GM23248 (cell line): ENCODE results near the gene HOXB6. TPM values are rescaled to one million over a fixed set of nuclear protein-coding genes. Genes with fewer than 3 reads are reported as not detected.

ENCODE experiments used
- DNase-seq: peaks from one replicate; pipeline ENCODE4 v3.0.0-alpha.2; 2015
- H2AFZ ChIP-seq: fragments of 200-600 bp; sonication (generic); 2 replicates; pipeline ENCODE4 v1.6.1; 2016; ENCODE audit warnings: antibody characterized with exemption
- H3F3A ChIP-seq: fragments of 200-600 bp; sonication (generic); 2 replicates; pipeline ENCODE4 v1.6.1; 2016; ENCODE audit warnings: mild to moderate bottlenecking, antibody characterized with exemption, mixed run types; ENCODE audit not compliant: insufficient read depth
- H3K27ac ChIP-seq: fragments of 200-600 bp; sonication (generic); 2 replicates; pipeline ENCODE4 v1.5.1; 2016; ENCODE audit warnings: mild to moderate bottlenecking
- H3K27me3 ChIP-seq: fragments of 200-600 bp; sonication (generic); replicated peaks from 2 replicates; pipeline ENCODE4 v1.6.1; 2016; ENCODE audit warnings: mild to moderate bottlenecking; ENCODE audit not compliant: insufficient read depth
- H3K36me3 ChIP-seq: fragments of 200-600 bp; sonication (generic); 2 replicates; pipeline ENCODE4 v1.6.1; 2016; ENCODE audit warnings: low read depth, mild to moderate bottlenecking
- H3K4me1 ChIP-seq: fragments of 200-600 bp; sonication (generic); 2 replicates; pipeline ENCODE4 v1.6.1; 2016; ENCODE audit warnings: mild to moderate bottlenecking; ENCODE audit not compliant: insufficient read depth
- H3K4me2 ChIP-seq: fragments of 200-600 bp; sonication (generic); one replicate; pipeline ENCODE4 v1.6.1; 2016; ENCODE audit warnings: mild to moderate bottlenecking; ENCODE audit not compliant: unreplicated experiment
- H3K4me3 ChIP-seq: fragments of 200-600 bp; sonication (generic); 2 replicates; pipeline ENCODE4 v1.5.1; 2016; ENCODE audit warnings: mild to moderate bottlenecking
- H3K79me2 ChIP-seq: fragments of 200-600 bp; sonication (generic); 2 replicates; pipeline ENCODE4 v1.6.1; 2016; ENCODE audit warnings: mild to moderate bottlenecking; ENCODE audit not compliant: insufficient read depth
- H3K9ac ChIP-seq: fragments of 200-600 bp; sonication (generic); 2 replicates; pipeline ENCODE4 v1.6.1; 2016; ENCODE audit warnings: mild to moderate bottlenecking
- H3K9me2 ChIP-seq: fragments of 200-600 bp; sonication (generic); 2 replicates; pipeline ENCODE4 v1.6.1; 2016; ENCODE audit warnings: mixed run types, mild to moderate bottlenecking, moderate library complexity; ENCODE audit not compliant: insufficient read depth
- H3K9me3 ChIP-seq: fragments of 200-600 bp; sonication (generic); one replicate; pipeline ENCODE4 v1.6.1; 2017; ENCODE audit warnings: low read depth
- H4K20me1 ChIP-seq: fragments of 200-600 bp; sonication (generic); 2 replicates; pipeline ENCODE4 v1.6.0; 2016; ENCODE audit not compliant: insufficient read depth
- EZH2 ChIP-seq: fragments of 200-600 bp; sonication (generic); IDR thresholded peaks from 2 replicates; pipeline ENCODE4 v1.6.1; 2018; ENCODE audit warnings: antibody characterized with exemption, mild to moderate bottlenecking; ENCODE audit not compliant: insufficient read depth, poor library complexity, severe bottlenecking
- EZH2phosphoT487 ChIP-seq: fragments of 200-600 bp; sonication (generic); IDR thresholded peaks from 2 replicates; pipeline ENCODE4 v1.6.1; 2018; ENCODE audit warnings: antibody characterized with exemption, moderate library complexity, mild to moderate bottlenecking, low read depth; ENCODE audit not compliant: insufficient read depth
- WGBS, 2 experiments: methylation state at CpG; one replicate each; pipeline ENCODE4 v1.1.6; 2015 to 2017; ENCODE audit warnings: low lambda C conversion rate in 2 of 2, low coverage in 1 of 2; ENCODE audit errors: missing lambda C conversion rate in 2 of 2; 5-methylcytosine and 5-hydroxymethylcytosine counted together
- in situ Hi-C: fragments of 300-500 bp; cut with MboI; formaldehyde crosslinking; loops from 2 replicates; pipeline ENCODE4 v1.15.0; 2020
- polyA plus RNA-seq: library from polyadenylated mRNA; unstranded; fragments of >200 nt; fragmentation: Nextera tagmentation; extraction: Ambion mirVana; gene quantifications from 2 replicates; pipeline ENCODE4 v1.2.1, GENCODE V29; 2016
- total RNA-seq: library from RNA; depleted of rRNA; stranded (reverse); fragments of >200 nt; shearing (Covaris generic); gene quantifications from 2 replicates; pipeline ENCODE4 v1.2.3, GENCODE V29; 2014

Gene HOXB6
- total and polyA plus RNA-seq, 2 experiments from 2014 or later: 6.2 to 7.5 TPM

GRCh38 chr17:48563867-48564187 is 41.0 kb downstream of the HOXB6 start:
- H3F3A ChIP-seq: no peaks in the 10 kb centered on the region
- no peak for DNase-seq
- peaks cover 86% of the 10 kb centered on the region for H3K79me2 ChIP-seq
- peak overlapping the region; percentile 82 for H3K9ac ChIP-seq
- in situ Hi-C loops: no loop called here
- no peaks in the 10 kb centered on the region for H3K9me3 ChIP-seq
- WGBS, 2 experiments: 16 to 35% methylated on average over 3 to 10 of the region's 10 CpGs
- H3K27ac ChIP-seq: no peak overlapping the region
- no peaks in the 10 kb centered on the region for H3K27me3 ChIP-seq
- H3K4me1 ChIP-seq: no peaks in the 10 kb centered on the region
- H3K4me3 ChIP-seq: peak overlapping the region; percentile 82
- TF ChIP-seq EZH2phosphoT487 (no peak), EZH2 (no peak)
- H2AFZ ChIP-seq: 0 out of 2 replicates have a peak overlapping the region, but pooled peaks have one; percentile 52
- H4K20me1 ChIP-seq: no peaks in the 10 kb centered on the region
- H3K36me3 ChIP-seq: no peaks in the 10 kb centered on the region
- peak overlapping the region; percentile 99 for H3K4me2 ChIP-seq
- no peaks in the 10 kb centered on the region for H3K9me2 ChIP-seq

- no peak overlapping the region for H3K27ac ChIP-seq
- TF ChIP-seq EZH2phosphoT487 (no peak), EZH2 (no peak)
- no peaks in the 10 kb centered on the region for H3K36me3 ChIP-seq
- no peaks in the 10 kb centered on the region for H4K20me1 ChIP-seq
- in situ Hi-C loops: no loop called here
- H2AFZ ChIP-seq: no peak overlapping the region
- H3K27me3 ChIP-seq: no peaks in the 10 kb centered on the region
- no peaks in the 10 kb centered on the region for H3K9me3 ChIP-seq
- WGBS, 2 experiments: 89 to 97% methylated on average over 6 of the region's 6 CpGs
- no peak for DNase-seq
- no peaks in the 10 kb centered on the region for H3K4me1 ChIP-seq
- no peaks in the 10 kb centered on the region for H3K9me2 ChIP-seq
- peaks cover 85% of the 10 kb centered on the region for H3K79me2 ChIP-seq
- H3K9ac ChIP-seq: peak overlapping the region; percentile 82; the same call in 1 of the 2 replicates
- H3K4me2 ChIP-seq: peak overlapping the region; percentile 99
- peak overlapping the region; percentile 82 for H3K4me3 ChIP-seq
- H3F3A ChIP-seq: no peaks in the 10 kb centered on the region
Measured at GRCh38 chr17:48563385-48563838, 41.4 kb downstream of the HOXB6 start.

- in situ Hi-C loops: no loop called here
- H3K4me1 ChIP-seq: no peaks in the 10 kb centered on the region
- no peak for TF ChIP-seq EZH2phosphoT487
- TF ChIP-seq EZH2: no peak
- H3K9ac ChIP-seq: no peak overlapping the region
- H3K79me2 ChIP-seq: peaks cover 84% of the 10 kb centered on the region
- no peaks in the 10 kb centered on the region for H4K20me1 ChIP-seq
- H3K9me3 ChIP-seq: no peaks in the 10 kb centered on the region
- H3K9me2 ChIP-seq: no peaks in the 10 kb centered on the region
- H3K4me3 ChIP-seq: no peak overlapping the region
- WGBS, 2 experiments: 61% methylated on average over 5 of the region's 5 CpGs
- no peak overlapping the region for H3K4me2 ChIP-seq
- H3K27me3 ChIP-seq: no peaks in the 10 kb centered on the region
- DNase-seq: no peak
- H3K36me3 ChIP-seq: no peaks in the 10 kb centered on the region
- H3K27ac ChIP-seq: no peak overlapping the region
- no peak overlapping the region for H2AFZ ChIP-seq
- H3F3A ChIP-seq: no peaks in the 10 kb centered on the region
Measured at GRCh38 chr17:48562934-48563333, 41.9 kb downstream of the HOXB6 start.

- DNase-seq: peak; percentile 49
- no peaks in the 10 kb centered on the region for H3K36me3 ChIP-seq
- H3K9me2 ChIP-seq: no peaks in the 10 kb centered on the region
- TF ChIP-seq EZH2phosphoT487 (no peak), EZH2 (no peak)
- 72 to 77% methylated on average over 15 of the region's 15 CpGs for WGBS, 2 experiments
- H3K4me2 ChIP-seq: no peak overlapping the region
- peaks cover 82% of the 10 kb centered on the region for H3K79me2 ChIP-seq
- no peak overlapping the region for H3K27ac ChIP-seq
- H3F3A ChIP-seq: peaks cover 3% of the 10 kb centered on the region
- no peak overlapping the region for H2AFZ ChIP-seq
- no peaks in the 10 kb centered on the region for H3K27me3 ChIP-seq
- no peaks in the 10 kb centered on the region for H4K20me1 ChIP-seq
- H3K4me1 ChIP-seq: peaks cover 3% of the 10 kb centered on the region
- no peaks in the 10 kb centered on the region for H3K9me3 ChIP-seq
- in situ Hi-C loops: no loop called here
- H3K4me3 ChIP-seq: no peak overlapping the region
- H3K9ac ChIP-seq: no peak overlapping the region
Measured at GRCh38 chr17:48561884-48562810, 42.6 kb downstream of the HOXB6 start.
